IMR-90 (cell line): ENCODE results near the gene FAXC. TPM values are rescaled to one million over a fixed set of nuclear protein-coding genes. Genes with fewer than 3 reads are reported as not detected.
"Not testable (repeated sequence)": the region's sequence is repeated elsewhere in the genome, so short reads cannot be mapped to it uniquely, and the experiment has no call there.

Experiments
- ATAC-seq: fragments of 200-7000 bp; cut with Tn5 transposase; 2 replicates; pipeline ENCODE4 v1.9.1; 2020; ENCODE audit warnings: low read depth, mild to moderate bottlenecking, moderate library complexity
- BruUV-seq: library from RNA; stranded (reverse); fragments of 400-500 nt; replicated peaks from 2 replicates; lab custom pipeline; 2021; lab: Mats Ljungman, UMichigan
- CTCF ChIA-PET: fragments of 300-600 bp; formaldehyde crosslinking; extraction: SDS; loops from one replicate; lab custom pipeline; 2021; ENCODE audit warnings: antibody characterized with exemption; lab: Yijun Ruan, JAX
- POLR2A ChIA-PET: fragments of 300-600 bp; sonication (Branson Sonifier 250); formaldehyde crosslinking; loops from one replicate; lab custom pipeline; 2022; ENCODE audit warnings: antibody characterized with exemption; ENCODE audit not compliant: unreplicated experiment; lab: Charles Lee
- DNase-seq: peaks from one replicate; pipeline ENCODE4 v3.0.0; 2013
- H2AFZ ChIP-seq: replicated peaks from 2 replicates; pipeline ENCODE3; 2013; ENCODE audit warnings: low read length, mild to moderate bottlenecking; ENCODE audit not compliant: poor library complexity
- H2AK5ac ChIP-seq: 2 replicates; pipeline ENCODE4 v1.6.1; 2013; ENCODE audit warnings: low read depth, low read length, inconsistent platforms
- H2AK9ac ChIP-seq: replicated peaks from 2 replicates; pipeline ENCODE3; 2013; ENCODE audit warnings: mild to moderate bottlenecking, low read depth, low read length, moderate library complexity; ENCODE audit not compliant: poor library complexity
- H2BK120ac ChIP-seq: 2 replicates; pipeline ENCODE4 v1.6.1; 2013; ENCODE audit warnings: low read depth, low read length, inconsistent platforms
- H2BK15ac ChIP-seq: 3 replicates; pipeline ENCODE4 v1.6.1; 2013; ENCODE audit warnings: low read depth, low read length, inconsistent platforms
- H2BK20ac ChIP-seq: 2 replicates; pipeline ENCODE4 v1.6.1; 2013; ENCODE audit warnings: low read depth, mild to moderate bottlenecking, inconsistent platforms, low read length, moderate library complexity
- H2BK5ac ChIP-seq: 2 replicates; pipeline ENCODE4 v1.6.1; 2013; ENCODE audit warnings: mild to moderate bottlenecking, low read depth, low read length, inconsistent platforms; ENCODE audit not compliant: poor library complexity, severe bottlenecking
- H3K14ac ChIP-seq: replicated peaks from 2 replicates; pipeline ENCODE4 v1.6.1; 2013; ENCODE audit warnings: low read depth, low read length, inconsistent platforms
- H3K18ac ChIP-seq: 2 replicates; pipeline ENCODE4 v1.6.1; 2013; ENCODE audit warnings: low read depth, low read length, control low read depth
- H3K23ac ChIP-seq: 2 replicates; pipeline ENCODE4 v1.6.1; 2013; ENCODE audit warnings: low read depth, low read length, inconsistent platforms
- H3K27ac ChIP-seq: 2 replicates; pipeline ENCODE4 v1.5.1; 2013; ENCODE audit warnings: mild to moderate bottlenecking, control low read depth, low read length; ENCODE audit not compliant: insufficient read depth
- H3K27me3 ChIP-seq: 2 replicates; pipeline ENCODE4 v1.6.1; 2013; ENCODE audit warnings: low read length; ENCODE audit not compliant: control insufficient read depth, insufficient read depth
- H3K36me3 ChIP-seq: 2 replicates; pipeline ENCODE4 v1.6.1; 2013; ENCODE audit warnings: low read length, mixed read lengths; ENCODE audit not compliant: control insufficient read depth, insufficient read depth
- H3K4ac ChIP-seq: 2 replicates; pipeline ENCODE4 v1.6.1; 2013; ENCODE audit warnings: low read depth, low read length, inconsistent platforms
- H3K4me1 ChIP-seq: 2 replicates; pipeline ENCODE4 v1.6.1; 2013; ENCODE audit warnings: low read length, mixed read lengths; ENCODE audit not compliant: control insufficient read depth, insufficient read depth
- H3K4me2 ChIP-seq: 2 replicates; pipeline ENCODE4 v1.6.1; 2013; ENCODE audit warnings: low read depth, mild to moderate bottlenecking, control low read depth, low read length, moderate library complexity
- H3K4me3 ChIP-seq: 2 replicates; pipeline ENCODE4 v1.5.1; 2013; ENCODE audit warnings: low read depth, mild to moderate bottlenecking, control low read depth, low read length, moderate library complexity; ENCODE audit not compliant: insufficient read depth
- H3K56ac ChIP-seq: 2 replicates; pipeline ENCODE4 v1.6.1; 2013; ENCODE audit warnings: low read length, inconsistent platforms; ENCODE audit not compliant: insufficient read depth; ENCODE audit errors: extremely low read depth
- H3K79me1 ChIP-seq, 2 experiments: 2 replicates each; pipeline ENCODE4 v1.6.1; 2013; ENCODE audit warnings: low read length in 2 of 2, inconsistent platforms in 1 of 2, low read depth in 1 of 2
- H3K9ac ChIP-seq: 2 replicates; pipeline ENCODE4 v1.6.1; 2013; ENCODE audit warnings: low read depth, low read length, control low read depth
- H3K9me1 ChIP-seq: 2 replicates; pipeline ENCODE4 v1.6.1; 2013; ENCODE audit warnings: low read length, inconsistent platforms; ENCODE audit not compliant: insufficient read depth
- H3K9me3 ChIP-seq: 2 replicates; pipeline ENCODE4 v1.6.1; 2013; ENCODE audit warnings: low read length; ENCODE audit not compliant: control insufficient read depth, insufficient read depth
- H4K20me1 ChIP-seq: 2 replicates; pipeline ENCODE4 v1.6.1; 2013; ENCODE audit warnings: low read length, inconsistent platforms; ENCODE audit not compliant: insufficient read depth
- H4K5ac ChIP-seq: 2 replicates; pipeline ENCODE4 v1.6.1; 2013; ENCODE audit warnings: mild to moderate bottlenecking, low read depth, low read length, control low read depth
- H4K8ac ChIP-seq, 2 experiments: 2 replicates each; pipeline ENCODE4 v1.6.1; 2013; ENCODE audit warnings: low read depth in 2 of 2, low read length in 2 of 2, control low read depth in 1 of 2, inconsistent platforms in 1 of 2
- H4K91ac ChIP-seq: 2 replicates; pipeline ENCODE4 v1.6.1; 2013; ENCODE audit warnings: low read depth, low read length, inconsistent platforms; ENCODE audit not compliant: insufficient read depth
- MAZ ChIP-seq: IDR thresholded peaks from 2 replicates; pipeline ENCODE4 v1.6.1; 2012; ENCODE audit warnings: low read depth, mild to moderate bottlenecking, low read length, improper control_type of control experiment, moderate library complexity, borderline replicate concordance
- MXI1 ChIP-seq: IDR thresholded peaks from 2 replicates; pipeline ENCODE4 v1.6.1; 2012; ENCODE audit warnings: low read depth, mild to moderate bottlenecking, low read length, moderate library complexity, borderline replicate concordance
- NFE2L2 ChIP-seq: fragments of 150-350 bp; IDR thresholded peaks from 2 replicates; pipeline ENCODE4 v1.6.1; 2016; ENCODE audit warnings: low read depth, mild to moderate bottlenecking, low read length
- POLR2A ChIP-seq: IDR thresholded peaks from 2 replicates; pipeline ENCODE4 v1.6.1; 2012; ENCODE audit warnings: mild to moderate bottlenecking, low read depth, low read length
- RCOR1 ChIP-seq: IDR thresholded peaks from 2 replicates; pipeline ENCODE4 v1.6.1; 2012; ENCODE audit warnings: mild to moderate bottlenecking, low read length, improper control_type of control experiment; ENCODE audit not compliant: insufficient replicate concordance
- RFX5 ChIP-seq: IDR thresholded peaks from 2 replicates; pipeline ENCODE4 v1.8.0; 2012; ENCODE audit warnings: low read depth, mild to moderate bottlenecking, low read length, moderate library complexity
- SMC3 ChIP-seq: fragments of 150-350 bp; IDR thresholded peaks from 2 replicates; pipeline ENCODE4 v1.6.1; 2016; ENCODE audit warnings: low read depth, mild to moderate bottlenecking, antibody characterized with exemption, low read length, moderate library complexity
- WGBS, 2 experiments: methylation state at CpG; one replicate each; pipeline versions ENCODE4 v1.1.5 to v1.1.7; 2013; ENCODE audit warnings: missing lambda C conversion rate in 2 of 2; ENCODE audit not compliant: insufficient read length in 1 of 2; ENCODE audit errors: extremely low coverage in 2 of 2; 5-methylcytosine and 5-hydroxymethylcytosine counted together
- dilution Hi-C: fragments of 300-500 bp; cut with HindIII; formaldehyde crosslinking; loops from one replicate; pipeline ENCODE4 v1.14.3; 2018; ENCODE audit warnings: low sequenced_read_pairs; ENCODE audit not compliant: unreplicated experiment
- in situ Hi-C: fragments of 300-500 bp; cut with MboI; formaldehyde crosslinking; loops from 3 replicates; pipeline ENCODE4 v1.14.3; 2019; ENCODE audit warnings: low sequenced_read_pairs, inconsistent platforms, mixed read lengths
- intact Hi-C: fragments of 100-400 bp; cut with micrococcal nuclease; formaldehyde crosslinking; loops from 2 replicates; pipeline ENCODE4 v1.10.0; 2022
- polyA plus RNA-seq, 3 experiments: library from polyadenylated mRNA; depleted of rRNA; stranded (reverse); fragments of >200 nt; gene quantifications; 2 replicates each; pipeline ENCODE4 v1.2.3, GENCODE V29; 2012; ENCODE audit warnings: low replicate concordance in 1 of 3
- total RNA-seq: library from RNA; depleted of rRNA; stranded (reverse); fragments of >200 nt; gene quantifications from 2 replicates; pipeline ENCODE4 v1.2.3, GENCODE V29; 2012
- TF ChIP-seq, protein P1 (sequence below): fragments of 150-350 bp; IDR thresholded peaks from 2 replicates; pipeline ENCODE4 v1.6.1; 2017; ENCODE audit warnings: mild to moderate bottlenecking, antibody characterized with exemption, low read length, low read depth

FAXC gene
- total and polyA plus RNA-seq, 2 of the 4 experiments (the other 2 are of a cell fraction), result 1.1 to 2.7 TPM

- intact Hi-C loops (no loop called here), in situ Hi-C loops (no loop called here), dilution Hi-C loops (no loop called here)
- Histone ChIP-seq H3K4me2 (no peak overlapping the region), H3K27ac (no peak overlapping the region), H4K5ac (no peak overlapping the region), H3K18ac (no peak overlapping the region), H2AFZ (no peak overlapping the region), H2BK15ac (no peak overlapping the region), H3K56ac (no peak overlapping the region), H3K14ac (no peak overlapping the region), H3K36me3 (no peaks in the 10 kb centered on the region), H3K4ac (no peak overlapping the region), H3K4me3 (no peak overlapping the region), H3K9ac (no peak overlapping the region), H2AK5ac (no peak overlapping the region), H2BK5ac (no peak overlapping the region), H4K20me1 (no peaks in the 10 kb centered on the region), H3K9me1 (no peaks in the 10 kb centered on the region), H2BK20ac (no peak overlapping the region), H3K79me1 (no peaks in the 10 kb centered on the region), H4K91ac (no peak overlapping the region), H2AK9ac (no peak overlapping the region), H3K27me3 (no peaks in the 10 kb centered on the region), H3K23ac (no peak overlapping the region), H4K8ac (no peak overlapping the region), H3K4me1 (no peaks in the 10 kb centered on the region), H3K9me3 (no peaks in the 10 kb centered on the region), H2BK120ac (no peak overlapping the region)
- ChIA-PET POLR2A (no interaction called here), CTCF (no interaction called here)
- DNase-seq, result no peak
- BruUV-seq, result no TSS peak
- ATAC-seq, result no peak
- 40% methylated on average over 3 of the region's 3 CpGs; no CpG with 5 or more reads in 1 of the 2 experiments for WGBS, 2 experiments
- TF ChIP-seq MXI1 (no peak), NFE2L2 (no peak), RCOR1 (no peak), SMC3 (no peak), POLR2A (no peak), MAZ (no peak), RFX5 (no peak)
- TF ChIP-seq, protein P1, sequence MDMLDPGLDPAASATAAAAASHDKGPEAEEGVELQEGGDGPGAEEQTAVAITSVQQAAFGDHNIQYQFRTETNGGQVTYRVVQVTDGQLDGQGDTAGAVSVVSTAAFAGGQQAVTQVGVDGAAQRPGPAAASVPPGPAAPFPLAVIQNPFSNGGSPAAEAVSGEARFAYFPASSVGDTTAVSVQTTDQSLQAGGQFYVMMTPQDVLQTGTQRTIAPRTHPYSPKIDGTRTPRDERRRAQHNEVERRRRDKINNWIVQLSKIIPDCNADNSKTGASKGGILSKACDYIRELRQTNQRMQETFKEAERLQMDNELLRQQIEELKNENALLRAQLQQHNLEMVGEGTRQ, result no peak
Measured at GRCh38 chr6:99269207-99269606, 80.3 kb downstream of the FAXC start.

- H4K8ac ChIP-seq, POLR2A ChIA-PET, H2AK5ac ChIP-seq, CTCF ChIA-PET, H2BK120ac ChIP-seq, H3K79me1 ChIP-seq, H3K56ac ChIP-seq, H4K5ac ChIP-seq, H3K18ac ChIP-seq, H4K20me1 ChIP-seq, H2BK20ac ChIP-seq, H2AFZ ChIP-seq, H3K4ac ChIP-seq, H3K23ac ChIP-seq, H3K27me3 ChIP-seq, BruUV-seq, H2BK15ac ChIP-seq, H3K27ac ChIP-seq, H2AK9ac ChIP-seq, H2BK5ac ChIP-seq, H4K91ac ChIP-seq, dilution Hi-C loops, H3K9me1 ChIP-seq, intact Hi-C loops, H3K4me1 ChIP-seq, in situ Hi-C loops, H3K14ac ChIP-seq, H3K9me3 ChIP-seq, H3K9ac ChIP-seq, H3K4me2 ChIP-seq, H3K36me3 ChIP-seq, DNase-seq, ATAC-seq, H3K4me3 ChIP-seq: not testable (repeated sequence)
- WGBS, 2 experiments, result 40% methylated on average over 2 of the region's 5 CpGs; no CpG with 5 or more reads in 1 of the 2 experiments
Measured at GRCh38 chr6:99266996-99267395, 82.5 kb downstream of the FAXC start.
